GM21825 (cell line): ENCODE results near the gene ARFGEF2.
"Not testable (repeated sequence)": the region's sequence is repeated elsewhere in the genome, so short reads cannot be mapped to it uniquely, and the experiment has no call there.

ENCODE experiments used
- ATAC-seq: cut with Tn5 transposase; IDR thresholded peaks from one replicate; pipeline ENCODE4 v1.9.1; 2021; ENCODE audit warnings: mild to moderate bottlenecking, moderate library complexity; ENCODE audit not compliant: unreplicated experiment

ARFGEF2 gene

GRCh38 chr20:48921168-48921882 is at the start of gene ARFGEF2:
Gene ARFGEF2, plus strand, starts transcription at chr20:48921711. Its CDS starts 179 bp downstream, at chr20:48921890.
- ATAC-seq, result peak; percentile 74

DNA sequence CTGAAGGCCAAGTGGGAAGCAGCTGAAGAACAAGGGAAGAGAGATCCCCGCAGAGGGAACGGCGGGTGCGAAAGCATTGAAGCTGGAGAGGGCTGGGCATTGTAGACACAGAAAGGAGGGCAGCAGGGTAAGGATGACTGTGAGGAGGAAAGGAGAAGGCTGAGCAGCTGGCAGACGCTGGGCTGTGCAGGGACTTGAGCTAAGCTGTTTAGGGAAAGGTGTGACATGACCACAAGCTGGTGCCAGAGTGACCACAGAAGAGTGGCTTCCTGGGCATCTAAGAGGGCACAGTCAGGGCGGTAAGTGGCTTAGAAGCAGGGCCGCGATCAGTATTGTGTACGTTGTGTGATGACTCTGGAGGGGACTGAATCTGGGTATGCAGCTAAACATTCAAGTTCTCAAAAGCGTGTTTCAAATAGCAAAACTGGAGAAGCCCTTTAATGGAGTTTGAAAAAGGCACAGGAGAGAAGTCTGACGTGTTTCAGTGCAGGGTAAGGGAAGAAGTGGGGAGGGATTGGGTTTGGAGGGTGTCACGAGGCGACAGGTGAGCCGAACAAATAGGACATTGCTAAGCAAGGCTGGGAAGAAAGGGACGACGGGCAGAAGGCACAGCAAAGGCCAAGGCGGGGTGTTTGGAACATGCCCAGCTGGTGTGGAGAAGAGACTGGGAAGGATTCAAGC is 46.1 kb upstream of the ARFGEF2 start:
- no peak for ATAC-seq

- ATAC-seq, result no peak
Observed at GRCh38 chr20:48875914-48876240, 45.6 kb upstream of the ARFGEF2 start.

- ATAC-seq, result no peak
Observed at GRCh38 chr20:48877304-48877703, 44.2 kb upstream of the ARFGEF2 start.

DNA sequence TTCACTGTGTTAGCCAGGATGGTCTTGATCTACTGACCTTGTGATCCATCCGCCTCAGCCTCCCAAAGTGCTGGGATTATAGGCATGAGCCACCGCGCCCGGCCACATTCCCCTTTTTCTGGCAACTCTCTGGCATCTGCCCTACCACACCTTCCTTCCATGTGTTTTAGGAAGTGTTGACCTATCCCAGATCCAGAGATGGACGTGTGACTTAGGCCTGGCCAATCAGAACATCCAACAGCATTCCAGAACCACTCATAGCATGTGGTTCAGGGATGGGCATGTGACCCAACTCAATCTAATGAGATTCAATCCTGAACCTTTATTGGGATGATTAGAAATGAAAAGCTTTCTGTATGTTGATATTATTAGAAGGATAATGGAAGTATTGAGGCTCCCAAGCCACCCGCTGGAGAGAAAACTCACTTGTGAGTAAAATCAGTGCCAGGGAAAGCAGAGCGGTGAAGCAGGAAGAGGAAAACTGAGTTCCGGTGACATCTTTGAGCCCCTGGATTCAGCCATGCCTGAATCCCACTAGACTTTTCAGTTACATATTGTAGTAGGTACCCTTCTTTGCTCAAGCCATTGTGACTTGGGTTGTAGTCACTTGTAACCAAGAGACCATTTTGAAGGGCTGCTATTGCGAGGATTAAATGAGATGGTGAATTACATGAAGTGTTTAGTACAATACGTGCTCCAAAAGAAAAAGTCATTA is 42.8 kb upstream of the ARFGEF2 start:
- no peak for ATAC-seq

DNA sequence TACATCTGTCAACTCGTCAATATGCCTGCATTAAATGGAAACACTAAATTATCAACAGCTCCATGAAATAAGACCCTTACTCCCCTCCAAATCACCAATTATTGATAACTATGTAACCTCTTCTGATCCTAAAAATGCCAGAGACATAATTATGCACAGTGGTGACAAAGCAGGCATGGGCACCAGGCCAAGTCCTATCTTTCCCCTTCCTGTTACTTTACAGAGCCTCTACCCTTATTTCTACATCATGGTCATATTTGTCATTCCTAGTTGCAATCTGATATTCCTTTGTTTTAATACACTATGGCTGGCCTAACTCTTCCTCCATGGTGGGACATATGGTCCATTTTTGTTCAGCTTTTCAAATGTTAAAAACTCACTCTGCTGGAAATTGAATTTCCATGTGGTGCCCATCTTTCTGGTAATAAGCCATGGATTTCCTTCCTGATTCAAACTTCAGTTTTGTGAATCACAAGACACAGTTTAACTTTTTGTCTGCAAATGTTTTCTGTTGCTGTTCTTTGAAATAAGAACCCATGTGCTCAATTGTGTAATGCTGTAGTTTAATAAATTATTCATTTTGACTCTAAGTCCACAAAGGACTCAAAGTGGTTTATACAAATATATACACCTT is 41.8 kb upstream of the ARFGEF2 start:
- ATAC-seq, result no peak

DNA sequence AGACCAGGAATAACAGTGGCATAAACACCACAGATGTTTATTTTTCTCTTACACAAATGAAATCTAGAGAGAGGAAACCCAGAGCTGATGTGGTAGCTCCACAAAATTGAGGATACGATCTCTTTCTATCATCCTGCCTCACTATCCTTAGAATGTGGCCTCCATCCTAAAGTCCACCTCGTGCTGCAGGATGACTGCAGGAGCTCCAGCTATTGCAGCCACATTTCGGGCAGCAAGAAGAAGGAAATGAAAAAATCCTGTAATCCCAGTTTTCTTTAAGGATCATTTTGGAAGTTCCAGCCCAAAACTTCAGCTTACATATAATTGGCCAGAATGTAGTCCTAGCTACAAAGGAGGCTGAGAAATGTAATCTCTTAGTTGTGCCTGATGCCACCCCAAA is 41.2 kb upstream of the ARFGEF2 start:
- no peak for ATAC-seq

GRCh38 chr20:48880981-48881657 is 40.4 kb upstream of the ARFGEF2 start:
- no peak for ATAC-seq

DNA sequence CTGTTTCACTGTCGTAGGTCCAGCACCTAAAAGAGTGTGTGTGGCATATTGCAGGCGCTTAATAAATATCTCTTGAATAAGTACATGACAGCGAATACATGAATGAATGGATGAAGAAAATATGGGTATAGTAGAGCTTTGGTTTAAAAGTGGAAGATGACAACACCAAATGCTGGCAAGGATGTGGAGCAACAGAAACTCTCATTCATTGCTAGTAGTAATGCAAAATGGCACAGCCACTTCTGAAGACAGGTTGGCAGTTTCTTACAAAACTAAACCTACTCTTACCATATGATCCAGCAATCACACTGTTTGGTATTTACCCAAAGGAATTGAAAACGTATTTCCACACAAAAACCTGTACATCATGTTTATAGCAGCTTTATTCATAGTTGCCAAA is 36.3 kb upstream of the ARFGEF2 start:
- ATAC-seq, result no peak

DNA sequence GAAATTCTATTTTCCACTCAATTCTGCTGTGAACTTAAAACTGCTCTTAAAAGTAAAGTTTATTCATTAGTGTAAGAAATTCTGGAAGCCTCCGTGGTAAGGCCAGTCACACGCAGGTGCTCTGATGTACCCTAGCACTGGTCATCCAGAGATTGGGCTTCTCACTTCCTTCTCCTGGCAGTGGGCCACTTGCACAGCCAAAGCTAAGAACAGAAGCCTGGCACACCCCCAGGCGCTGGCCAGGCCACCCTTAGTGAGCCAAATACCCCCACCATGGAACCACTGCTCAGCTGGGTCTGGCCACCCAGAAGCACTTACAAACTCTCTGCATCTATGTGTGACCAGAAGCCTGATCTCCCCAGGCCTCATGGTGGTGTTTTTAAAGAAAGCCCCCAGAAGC is 35.3 kb upstream of the ARFGEF2 start:
- ATAC-seq, result no peak

- no peak for ATAC-seq
Observed at GRCh38 chr20:48886811-48887210, 34.7 kb upstream of the ARFGEF2 start.

DNA sequence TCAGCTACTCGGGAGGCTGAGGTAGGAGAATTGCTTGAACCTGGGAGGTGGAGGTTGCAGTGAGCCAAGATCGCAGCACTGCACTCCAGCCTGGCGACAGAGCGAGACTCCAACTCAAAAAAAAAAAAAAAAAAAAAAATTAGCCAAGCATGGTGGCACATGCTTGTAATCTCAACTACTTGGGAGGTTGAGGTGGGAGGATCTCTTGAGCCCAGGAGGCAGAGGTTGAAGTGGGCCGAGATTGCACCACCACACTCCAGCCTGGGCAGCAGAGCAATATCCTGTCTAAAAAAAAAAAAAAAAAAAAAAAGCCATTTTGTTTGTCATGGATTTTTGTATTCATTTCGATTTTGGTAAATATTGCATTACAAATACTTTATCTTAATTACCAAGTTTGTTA is 33.0 kb upstream of the ARFGEF2 start:
- not testable (repeated sequence) for ATAC-seq

DNA sequence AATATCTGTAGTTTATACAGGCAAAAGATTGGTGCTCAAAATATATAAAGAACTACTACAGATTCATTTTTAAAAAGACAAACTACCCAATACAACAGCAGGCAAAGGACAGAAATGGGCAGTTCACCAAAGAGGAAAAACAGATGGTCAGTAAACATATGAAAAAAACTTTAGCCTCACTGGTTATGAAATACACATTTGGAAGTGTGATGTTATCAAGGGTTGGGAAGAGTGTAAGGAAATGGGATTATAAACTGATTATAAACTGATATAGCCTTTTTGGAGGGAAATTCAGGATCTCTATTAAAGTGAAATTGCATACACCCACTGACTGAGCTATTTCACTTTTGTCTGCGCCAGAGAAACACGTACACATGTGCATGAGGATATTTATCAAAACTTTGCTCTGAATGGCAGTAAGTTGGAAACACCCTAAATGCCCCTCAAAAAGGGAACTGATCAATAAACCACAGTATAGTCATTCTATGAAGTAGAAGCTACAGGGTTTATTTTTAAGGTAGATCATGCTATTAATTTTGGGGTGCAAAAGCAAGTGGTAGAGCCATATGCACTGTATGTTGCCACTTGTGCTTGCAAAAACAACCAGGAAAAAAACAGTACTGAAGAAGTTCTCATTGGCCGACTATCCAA is 32.2 kb upstream of the ARFGEF2 start:
- no peak for ATAC-seq

DNA sequence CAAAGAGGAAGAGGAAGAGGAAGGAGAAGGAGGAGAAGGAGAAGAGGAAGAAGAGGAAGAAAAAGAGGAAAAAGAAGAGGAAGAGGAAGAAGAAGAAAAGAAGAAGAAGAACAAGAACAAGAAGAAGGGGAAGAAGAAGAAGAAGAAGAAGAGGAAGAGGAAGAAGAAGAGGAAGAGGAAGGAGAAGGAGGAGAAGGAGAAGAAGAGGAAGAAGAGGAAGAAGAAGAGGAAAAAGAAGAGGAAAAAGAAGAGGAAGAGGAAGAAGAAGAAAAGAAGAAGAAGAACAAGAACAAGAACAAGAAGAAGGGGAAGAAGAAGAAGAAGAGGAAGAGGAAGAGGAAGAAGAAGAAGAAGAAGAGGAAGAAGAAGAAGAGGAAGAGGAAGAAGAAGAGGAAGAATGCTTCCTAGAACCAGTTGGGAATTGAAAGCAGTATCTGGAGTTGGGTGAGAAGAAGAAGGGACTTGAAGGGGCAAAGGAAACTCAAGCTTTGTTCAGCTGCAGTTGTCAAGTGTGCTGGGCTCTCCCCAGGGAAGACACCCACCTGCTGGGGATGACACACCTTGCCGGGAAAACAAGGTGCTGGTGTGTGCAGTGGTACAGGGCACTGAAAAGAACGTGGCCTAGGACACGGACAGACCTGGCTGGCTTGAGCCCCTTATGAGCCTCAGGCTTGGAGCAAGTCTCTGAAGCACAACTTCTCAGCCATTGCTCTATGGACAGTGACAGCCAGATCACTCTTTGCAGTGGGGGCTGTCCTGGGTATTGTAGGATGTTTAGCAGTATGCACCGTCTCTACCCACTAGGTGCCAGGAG is 30.1 kb upstream of the ARFGEF2 start:
- no peak for ATAC-seq

DNA sequence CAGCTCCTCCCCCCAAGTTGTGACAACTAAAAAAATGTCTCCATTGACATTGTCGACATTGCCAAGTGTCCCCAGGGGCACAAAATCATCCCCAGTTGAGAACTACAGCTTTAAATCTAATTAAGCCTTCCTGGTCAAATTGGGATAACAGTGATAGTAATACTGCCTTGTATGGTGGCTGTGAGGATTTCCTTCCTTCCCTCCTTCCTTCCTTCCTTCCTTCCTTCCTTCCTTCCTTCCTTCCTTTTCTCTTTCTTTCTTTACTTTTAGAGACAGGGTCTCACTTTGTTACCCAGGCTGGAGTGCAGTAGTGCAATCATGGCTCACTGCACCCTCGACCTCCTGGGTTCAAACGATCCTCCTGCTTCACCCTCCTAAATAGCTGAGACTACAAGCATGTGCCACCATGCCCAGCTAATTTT is 29.5 kb upstream of the ARFGEF2 start:
- ATAC-seq, result no peak

DNA sequence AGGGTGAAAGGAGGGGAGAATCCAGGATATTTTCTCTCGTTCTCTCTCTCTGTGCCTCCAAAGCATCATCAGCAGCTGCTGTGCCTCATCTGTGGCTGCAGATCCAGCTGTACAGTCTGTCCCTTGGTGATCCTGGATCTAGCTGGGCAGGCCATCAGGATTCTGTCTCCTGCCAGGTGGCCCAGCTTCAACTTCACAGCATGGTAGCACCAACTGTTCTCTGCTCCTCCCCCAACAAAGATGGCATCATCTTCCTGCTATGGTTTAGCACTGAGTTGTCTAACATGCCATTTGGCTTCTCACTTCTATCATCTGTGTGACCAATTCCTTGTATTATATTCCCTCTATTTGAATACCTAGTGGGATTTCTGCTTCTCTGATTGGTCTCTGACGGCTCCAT is 28.6 kb upstream of the ARFGEF2 start:
- no peak for ATAC-seq

DNA sequence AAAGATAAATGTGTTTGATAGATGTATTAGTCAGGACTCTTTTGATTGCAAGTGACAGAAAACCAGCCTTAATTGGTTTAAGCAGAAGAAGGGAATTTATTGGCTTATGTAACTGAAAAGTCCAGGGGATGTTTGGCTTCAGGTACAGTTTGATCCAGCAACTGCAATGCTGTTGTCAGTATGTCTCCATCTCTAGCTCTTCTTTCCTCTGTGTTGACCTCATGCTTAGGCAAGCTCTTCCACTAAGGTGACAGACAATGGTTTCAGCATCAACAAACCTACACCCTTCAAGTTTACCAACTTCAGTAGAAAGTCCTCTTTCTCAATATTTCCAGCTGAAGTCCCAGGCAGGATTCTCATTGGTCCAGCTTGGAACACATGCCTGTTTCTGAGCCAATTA is 28.1 kb upstream of the ARFGEF2 start:
- no peak for ATAC-seq

DNA sequence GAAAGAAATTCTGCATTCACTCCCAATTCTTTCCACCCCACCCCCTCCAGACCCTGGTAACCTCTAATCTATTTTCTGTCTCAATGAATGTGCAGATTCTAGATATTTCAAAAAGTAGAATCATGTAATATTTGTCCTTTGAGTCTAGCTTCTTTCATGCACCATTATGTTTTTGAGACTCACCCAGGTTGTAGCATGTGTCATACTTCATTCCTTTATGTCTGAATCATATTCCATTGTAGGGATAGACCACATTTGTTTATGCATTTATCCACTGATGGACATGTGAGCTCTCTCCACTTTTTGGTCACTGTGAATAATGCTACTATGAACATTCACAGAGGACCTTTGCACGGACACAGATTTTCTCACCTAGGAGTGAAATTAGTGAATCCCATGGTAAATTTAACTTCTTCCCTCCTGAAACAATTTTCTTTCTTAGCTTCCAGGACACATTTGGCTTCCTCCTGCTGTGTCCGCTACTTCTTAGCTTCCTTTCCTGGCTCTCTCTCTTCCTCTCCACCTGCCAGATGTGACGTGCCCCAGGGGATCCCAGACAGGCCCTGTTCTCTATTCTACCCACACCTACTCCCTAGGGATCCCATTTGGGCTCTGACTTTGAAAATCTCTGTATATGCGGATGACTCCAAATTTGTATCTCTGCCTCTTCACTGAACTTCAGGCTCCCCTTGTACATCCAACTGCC is 24.1 kb upstream of the ARFGEF2 start:
- no peak for ATAC-seq

DNA sequence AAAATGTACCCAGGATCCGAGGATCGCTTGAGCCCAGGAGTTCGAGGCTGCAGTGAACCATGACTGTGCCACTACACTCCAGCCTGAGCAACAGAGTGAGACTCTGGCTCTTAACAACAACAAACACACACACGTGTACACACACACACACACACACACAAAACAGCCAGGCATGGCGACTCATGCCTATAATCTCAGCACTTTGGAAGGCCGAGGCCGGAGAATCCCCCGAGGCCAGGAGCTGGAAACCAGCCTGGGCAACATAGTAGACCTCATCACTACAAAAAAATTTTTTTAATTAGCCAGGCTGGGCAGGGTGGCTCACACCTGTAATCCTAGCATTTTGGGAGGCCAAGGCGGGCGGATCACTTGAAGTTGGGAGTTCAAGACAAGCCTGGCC is 23.3 kb upstream of the ARFGEF2 start:
- no peak for ATAC-seq
